SK-N-SH (cell line): ENCODE results near the gene ZNF225. TPM values are rescaled to one million over a fixed set of nuclear protein-coding genes. Genes with fewer than 3 reads are reported as not detected.

ENCODE experiments used
- CTCF ChIA-PET: fragments of 300-600, 350-600 bp; formaldehyde crosslinking; extraction: SDS; loops from one replicate; lab custom pipeline; 2021; lab: Yijun Ruan, JAX
- POLR2A ChIA-PET: fragments of 350-600 bp; sonication (Branson Sonifier 250); formaldehyde crosslinking; extraction: SDS; loops from one replicate; lab custom pipeline; 2020; ENCODE audit warnings: antibody characterized with exemption, inconsistent platforms; lab: Yijun Ruan, JAX
- DNase-seq: peaks from one replicate; pipeline ENCODE4 v3.0.0; 2012
- H2AFZ ChIP-seq: fragments of 200-600 bp; sonication (generic); 2 replicates; pipeline ENCODE4 v1.8.1; 2016; ENCODE audit warnings: antibody characterized with exemption, mild to moderate bottlenecking, low read depth
- H3F3A ChIP-seq: fragments of 200-600 bp; sonication (generic); replicated peaks from 2 replicates; pipeline ENCODE3; 2016; ENCODE audit warnings: antibody characterized with exemption, mild to moderate bottlenecking; ENCODE audit not compliant: insufficient read depth
- H3K27ac ChIP-seq, 2 experiments: fragments of 200-500 bp in 1 of 2; fragments of 200-600 bp in 1 of 2; sonication (Bioruptor generic) in 1 of 2; sonication (generic), shearing (Covaris generic) in 1 of 2; 2 replicates each; pipeline versions ENCODE4 v1.5.1 to v1.6.1; 2014 to 2016; ENCODE audit warnings: low read depth in 2 of 2, inconsistent platforms in 1 of 2, low read length in 1 of 2, mild to moderate bottlenecking in 1 of 2, mixed read lengths in 1 of 2
- H3K27me3 ChIP-seq: fragments of 200-600 bp; sonication (generic), shearing (Covaris generic); 2 replicates; pipeline ENCODE4 v1.6.1; 2016; ENCODE audit warnings: mixed run types; ENCODE audit not compliant: insufficient read depth
- H3K36me3 ChIP-seq, 2 experiments: fragments of 200-500 bp in 1 of 2; fragments of 200-600 bp in 1 of 2; sonication (Bioruptor generic) in 1 of 2; sonication (generic) in 1 of 2; replicated peaks in 1 of 2; 2 replicates each; pipeline versions ENCODE3 to v1.5.1; 2014 to 2016; ENCODE audit warnings: low read length in 1 of 2, mild to moderate bottlenecking in 1 of 2; ENCODE audit not compliant: insufficient read depth in 2 of 2, control insufficient read depth in 1 of 2
- H3K4me1 ChIP-seq, 2 experiments: fragments of 200-500 bp in 1 of 2; fragments of 200-600 bp in 1 of 2; sonication (Bioruptor generic) in 1 of 2; sonication (generic), shearing (Covaris generic) in 1 of 2; 2 replicates each; pipeline versions ENCODE4 v1.5.1 to v1.6.1; 2014 to 2016; ENCODE audit warnings: low read depth in 1 of 2, low read length in 1 of 2, mixed run types in 1 of 2; ENCODE audit not compliant: insufficient read depth in 2 of 2, control insufficient read depth in 1 of 2
- H3K4me2 ChIP-seq: fragments of 200-600 bp; sonication (generic), shearing (Covaris generic); 2 replicates; pipeline ENCODE4 v1.6.1; 2017; ENCODE audit warnings: mixed run types
- H3K4me3 ChIP-seq, 2 experiments: fragments of 200-500 bp in 1 of 2; fragments of 200-600 bp in 1 of 2; sonication (Bioruptor generic) in 1 of 2; sonication (generic), shearing (Covaris generic) in 1 of 2; 2 replicates each; pipeline versions ENCODE4 v1.5.1 to v1.8.1; 2014 to 2016; ENCODE audit warnings: low read depth in 2 of 2, inconsistent platforms in 1 of 2, low read length in 1 of 2, mild to moderate bottlenecking in 1 of 2, mixed read lengths in 1 of 2, moderate library complexity in 1 of 2
- H3K79me2 ChIP-seq: fragments of 200-600 bp; sonication (generic); 2 replicates; pipeline ENCODE4 v1.8.1; 2017; ENCODE audit warnings: mild to moderate bottlenecking; ENCODE audit not compliant: insufficient read depth
- H3K9ac ChIP-seq: fragments of 200-600 bp; sonication (generic); 2 replicates; pipeline ENCODE4 v1.6.1; 2017; ENCODE audit warnings: mixed run types
- H3K9me2 ChIP-seq: fragments of 200-600 bp; sonication (generic); 2 replicates; pipeline ENCODE4 v1.6.1; 2017; ENCODE audit warnings: mixed run types
- H3K9me3 ChIP-seq: fragments of 200-600 bp; sonication (generic); 2 replicates; pipeline ENCODE4 v1.6.1; 2017; ENCODE audit warnings: mixed run types, mild to moderate bottlenecking, moderate library complexity
- H4K20me1 ChIP-seq: fragments of 200-600 bp; sonication (generic); 2 replicates; pipeline ENCODE4 v1.6.1; 2017; ENCODE audit warnings: mild to moderate bottlenecking, mixed run types; ENCODE audit not compliant: insufficient read depth
- CHD2 ChIP-seq: fragments of 150-350 bp; IDR thresholded peaks from 2 replicates; pipeline ENCODE4 v1.6.1; 2018; ENCODE audit warnings: low read length; ENCODE audit not compliant: partially characterized antibody
- CTCF ChIP-seq: fragments of 200-600 bp; sonication (generic); IDR thresholded peaks from 2 replicates; pipeline ENCODE4 v1.6.1; 2017; ENCODE audit warnings: antibody characterized with exemption, mild to moderate bottlenecking, moderate library complexity
- ELF1 ChIP-seq: IDR thresholded peaks from 2 replicates; pipeline ENCODE4 v1.4.0; 2012
- EP300 ChIP-seq, 2 experiments: IDR thresholded peaks; 2 replicates each; pipeline versions ENCODE4 v1.4.0 to v1.6.1; 2012; ENCODE audit warnings: borderline replicate concordance in 1 of 2, low read depth in 1 of 2, low read length in 1 of 2
- FOXJ3 ChIP-seq: sonication (generic); formaldehyde crosslinking; IDR thresholded peaks from 2 replicates; pipeline ENCODE4 v1.5.1; 2020; ENCODE audit warnings: mild to moderate bottlenecking, missing genetic modification reagents
- IRF3 ChIP-seq: fragments of 150-350 bp; IDR thresholded peaks from 2 replicates; pipeline ENCODE4 v1.6.1; 2016; ENCODE audit warnings: mild to moderate bottlenecking, low read depth, low read length
- MAX ChIP-seq: IDR thresholded peaks from 2 replicates; pipeline ENCODE4 v1.4.0; 2012; ENCODE audit warnings: low read depth
- MEF2A ChIP-seq: IDR thresholded peaks from 2 replicates; pipeline ENCODE4 v1.4.0; 2012; ENCODE audit warnings: low read depth, borderline replicate concordance
- MXI1 ChIP-seq: IDR thresholded peaks from 2 replicates; pipeline ENCODE4 v1.6.1; 2012; ENCODE audit warnings: mild to moderate bottlenecking, low read depth, low read length, improper control_type of control experiment
- NFIC ChIP-seq: IDR thresholded peaks from 2 replicates; pipeline ENCODE4 v1.4.0; 2012; ENCODE audit warnings: borderline replicate concordance
- PBX3 ChIP-seq: IDR thresholded peaks from 2 replicates; pipeline ENCODE4; 2012
- POLR2AphosphoS5 ChIP-seq: IDR thresholded peaks from 2 replicates; pipeline ENCODE4 v1.6.1; 2012; ENCODE audit warnings: low read depth, low read length
- RCOR1 ChIP-seq: fragments of 150-350 bp; IDR thresholded peaks from 2 replicates; pipeline ENCODE4 v1.6.1; 2017; ENCODE audit warnings: antibody characterized with exemption, low read length
- RFX5 ChIP-seq: IDR thresholded peaks from 2 replicates; pipeline ENCODE4 v1.6.1; 2012; ENCODE audit warnings: mild to moderate bottlenecking, improper control_type of control experiment, low read length
- SIN3A ChIP-seq: IDR thresholded peaks from 2 replicates; pipeline ENCODE4 v1.6.1; 2012; ENCODE audit warnings: low read depth, mild to moderate bottlenecking, low read length, moderate library complexity, borderline replicate concordance
- TCF12 ChIP-seq: IDR thresholded peaks from 2 replicates; pipeline ENCODE4 v1.4.0; 2012
- USF1 ChIP-seq: IDR thresholded peaks from 2 replicates; pipeline ENCODE4 v1.4.0; 2012; ENCODE audit warnings: low read depth, borderline replicate concordance
- WGBS: methylation state at CpG from one replicate; pipeline ENCODE4 v1.1.6; 2017; ENCODE audit warnings: low lambda C conversion rate; 5-methylcytosine and 5-hydroxymethylcytosine counted together
- polyA plus RNA-seq, 3 experiments: library from polyadenylated mRNA; depleted of rRNA; stranded (reverse); fragments of >200 nt; gene quantifications; 2 replicates each; pipeline ENCODE4 v1.2.3, GENCODE V29; 2012

Gene ZNF225
- polyA plus RNA-seq, 1 of the 3 experiments (the other 2 are of a cell fraction): 1.2 TPM

GRCh38 chr19:44092108-44092507 is 21.1 kb upstream of the ZNF225 start:
- Histone ChIP-seq H3K27me3 (no peaks in the 10 kb centered on the region), H4K20me1 (no peaks in the 10 kb centered on the region), H3K4me1 (no peaks in the 10 kb centered on the region; a peak in 2 of 4 replicates), H3F3A (no peaks in the 10 kb centered on the region), H3K4me2 (no peak overlapping the region), H3K27ac (no peak overlapping the region), H3K4me3 (no peak overlapping the region), H3K79me2 (peaks cover 26% of the 10 kb centered on the region), H2AFZ (no peak overlapping the region), H3K36me3 (peaks cover 6 to 18% of the 10 kb centered on the region in 2 experiments), H3K9me2 (no peaks in the 10 kb centered on the region), H3K9me3 (no peaks in the 10 kb centered on the region), H3K9ac (no peak overlapping the region)
- TF ChIP-seq ELF1: no peak
- no peak for TF ChIP-seq FOXJ3 (CRISPR knock-in tag)
- no peak for TF ChIP-seq TCF12
- TF ChIP-seq POLR2AphosphoS5: no peak
- TF ChIP-seq EP300 (IDR thresholded peaks at IDR 0.05; ENCODE audit: borderline replicate concordance in 1 of 2, low read depth in 1 of 2, low read length in 1 of 2): no peak
- no peak for TF ChIP-seq NFIC
- TF ChIP-seq MEF2A: no peak
- no peak for TF ChIP-seq RFX5
- TF ChIP-seq IRF3: no peak
- TF ChIP-seq CHD2: no peak
- no peak for TF ChIP-seq SIN3A
- TF ChIP-seq MXI1: no peak
- TF ChIP-seq CTCF: no peak
- no peak for TF ChIP-seq USF1
- TF ChIP-seq PBX3: no peak
- no peak for TF ChIP-seq MAX
- TF ChIP-seq RCOR1: no peak
- CTCF ChIA-PET: interaction anchor here (1.3 kb wide), 1 partner anchor 10 kb away, joined by 4 read pairs; no protein-coding TSS in a partner anchor
- 45% methylated on average over 4 of the region's 4 CpGs for WGBS
- POLR2A ChIA-PET: no interaction called here
- no peak for DNase-seq
